SK-N-MC (cell line): ENCODE results near the gene SH3PXD2B.
"Not testable (repeated sequence)": the region's sequence is repeated elsewhere in the genome, so short reads cannot be mapped to it uniquely, and the experiment has no call there.

Experiments used
- DNase-seq: peaks from one replicate; pipeline ENCODE4 v3.0.0-alpha.2; 2011; ENCODE audit warnings: low read depth, low spot score
- H3K27ac ChIP-seq: fragments of 200-600 bp; sonication (generic); 2 replicates; pipeline ENCODE4 v1.5.1; 2016; ENCODE audit warnings: mixed run types
- H3K36me3 ChIP-seq: fragments of 200-600 bp; sonication (generic); 2 replicates; pipeline ENCODE4 v1.6.1; 2017; ENCODE audit warnings: antibody characterized with exemption, low read length, mixed read lengths; ENCODE audit not compliant: insufficient read depth
- H3K4me3 ChIP-seq: fragments of 200-600 bp; sonication (generic); 2 replicates; pipeline ENCODE4 v1.5.1; 2016
- H3K9ac ChIP-seq: fragments of 200-600 bp; sonication (generic); 2 replicates; pipeline ENCODE4 v1.8.0; 2017; ENCODE audit warnings: mixed run types, mixed read lengths; ENCODE audit not compliant: insufficient read length
- H3K9me3 ChIP-seq: fragments of 200-600 bp; sonication (generic); 2 replicates; pipeline ENCODE4 v1.6.1; 2017; ENCODE audit warnings: low read depth, mild to moderate bottlenecking, antibody characterized with exemption, low read length, moderate library complexity, mixed read lengths
- EZH2 ChIP-seq: fragments of 200-600 bp; sonication (generic); IDR thresholded peaks from one replicate; pipeline ENCODE4 v1.6.1; 2017; ENCODE audit warnings: antibody characterized with exemption
- FOXP2 ChIP-seq: optimal IDR thresholded peaks from 2 replicates; pipeline ENCODE3; 2011; ENCODE audit warnings: mild to moderate bottlenecking, moderate library complexity; ENCODE audit not compliant: insufficient read depth; ENCODE audit errors: extremely low read length, control extremely low read depth
- POLR2AphosphoS5 ChIP-seq: IDR thresholded peaks from 2 replicates; pipeline ENCODE4 v1.6.1; 2012; ENCODE audit warnings: mild to moderate bottlenecking, low read depth, low read length, borderline replicate concordance

SH3PXD2B gene

GRCh38 chr5:172414531-172415361 lies 39.6 kb downstream of the SH3PXD2B start:
- Histone ChIP-seq H3K9ac (no peak overlapping the region), H3K36me3 (no peaks in the 10 kb centered on the region; the same call in 1 of the 2 replicates), H3K27ac (peak overlapping the region; percentile 92), H3K4me3 (no peak overlapping the region), H3K9me3 (no peaks in the 10 kb centered on the region)
- TF ChIP-seq POLR2AphosphoS5: no peak
- TF ChIP-seq FOXP2: no peak
- TF ChIP-seq EZH2: no peak
- no peak for DNase-seq

GRCh38 chr5:172413601-172414171 lies 40.6 kb downstream of the SH3PXD2B start:
- no peak overlapping the region for H3K9ac ChIP-seq
- no peak for DNase-seq
- no peaks in the 10 kb centered on the region for H3K9me3 ChIP-seq
- no peaks in the 10 kb centered on the region; the same call in 1 of the 2 replicates for H3K36me3 ChIP-seq
- peak overlapping the region; percentile 92 for H3K27ac ChIP-seq
- no peak overlapping the region for H3K4me3 ChIP-seq
- TF ChIP-seq EZH2 (no peak), FOXP2 (no peak), POLR2AphosphoS5 (no peak)

GRCh38 chr5:172412724-172413286 lies 41.5 kb downstream of the SH3PXD2B start:
- peak; percentile 70 for DNase-seq
- Histone ChIP-seq H3K9me3 (no peaks in the 10 kb centered on the region), H3K27ac (peak overlapping the region; percentile 92), H3K4me3 (peak overlapping the region; percentile 21), H3K9ac (peak overlapping the region; percentile 54), H3K36me3 (no peaks in the 10 kb centered on the region; the same call in 1 of the 2 replicates)
- TF ChIP-seq POLR2AphosphoS5 (peak; percentile 68), EZH2 (no peak)

GRCh38 chr5:172411484-172412072 lies 42.7 kb downstream of the SH3PXD2B start:
- peak overlapping the region; percentile 92 for H3K27ac ChIP-seq
- no peaks in the 10 kb centered on the region; the same call in 1 of the 2 replicates for H3K36me3 ChIP-seq
- no peak overlapping the region; the same call in 1 of the 2 replicates for H3K4me3 ChIP-seq
- no peaks in the 10 kb centered on the region for H3K9me3 ChIP-seq
- no peak for TF ChIP-seq FOXP2
- no peak for TF ChIP-seq EZH2
- no peak for TF ChIP-seq POLR2AphosphoS5
- DNase-seq: no peak
- peak overlapping the region; percentile 13 for H3K9ac ChIP-seq

- no peak for TF ChIP-seq EZH2
- no peak for TF ChIP-seq FOXP2
- TF ChIP-seq POLR2AphosphoS5: no peak
- Histone ChIP-seq H3K9ac (peak overlapping the region; percentile 13), H3K36me3 (no peaks in the 10 kb centered on the region; the same call in 1 of the 2 replicates), H3K9me3 (no peaks in the 10 kb centered on the region), H3K27ac (peak overlapping the region; percentile 92), H3K4me3 (peak overlapping the region; percentile 8; the same call in 1 of the 2 replicates)
- DNase-seq: no peak
Observed at GRCh38 chr5:172410662-172411483, 43.5 kb downstream of the SH3PXD2B start.

GRCh38 chr5:172410160-172410559 lies 44.2 kb downstream of the SH3PXD2B start:
- TF ChIP-seq EZH2: no peak
- TF ChIP-seq POLR2AphosphoS5: no peak
- no peaks in the 10 kb centered on the region; the same call in 1 of the 2 replicates for H3K36me3 ChIP-seq
- no peak overlapping the region for H3K9ac ChIP-seq
- no peak for DNase-seq
- no peak overlapping the region for H3K4me3 ChIP-seq
- peak overlapping the region; percentile 92; the same call in 1 of the 2 replicates for H3K27ac ChIP-seq
- no peaks in the 10 kb centered on the region for H3K9me3 ChIP-seq

GRCh38 chr5:172409477-172409876 lies 44.8 kb downstream of the SH3PXD2B start:
- not testable (repeated sequence) for DNase-seq, H3K4me3 ChIP-seq, H3K9me3 ChIP-seq, H3K27ac ChIP-seq, H3K9ac ChIP-seq, H3K36me3 ChIP-seq

GRCh38 chr5:172407822-172408221 lies 46.5 kb downstream of the SH3PXD2B start:
- no peak overlapping the region for H3K9ac ChIP-seq
- TF ChIP-seq FOXP2: no peak
- TF ChIP-seq POLR2AphosphoS5: no peak
- H3K27ac ChIP-seq: no peak overlapping the region
- H3K9me3 ChIP-seq: no peaks in the 10 kb centered on the region
- no peak overlapping the region for H3K4me3 ChIP-seq
- DNase-seq: no peak
- H3K36me3 ChIP-seq: peaks cover 2% of the 10 kb centered on the region; the same call in 1 of the 2 replicates
